HepG2 (cell line): ENCODE measurements around the gene ASAP2. TPM values are rescaled to one million over a fixed set of nuclear protein-coding genes. Genes with fewer than 3 reads are reported as not detected.

Experiments used
- ATAC-seq: fragments of 200-7000 bp; cut with Tn5 transposase; 3 replicates; pipeline ENCODE4 v1.9.1; 2020; ENCODE audit warnings: mild to moderate bottlenecking, moderate library complexity
- BruUV-seq: library from RNA; stranded (reverse); fragments of 400-500 nt; replicated peaks from 2 replicates; lab custom pipeline; 2021; lab: Mats Ljungman, UMichigan
- CTCF ChIA-PET: fragments of 300-600 bp; formaldehyde crosslinking; extraction: SDS; loops from one replicate; lab custom pipeline; 2021; ENCODE audit warnings: low total read pairs, inconsistent platforms, low intra/inter-chr PET ratio; lab: Yijun Ruan, JAX
- POLR2A ChIA-PET: fragments of 350-600 bp; sonication (Branson Sonifier 250); formaldehyde crosslinking; loops from one replicate; lab custom pipeline; 2020; ENCODE audit warnings: antibody characterized with exemption, inconsistent platforms; lab: Yijun Ruan, JAX
- DNase-seq: peaks from one replicate; pipeline ENCODE4 v3.0.0-alpha.2; 2015; ENCODE audit warnings: low spot score
- FAIRE-seq: peaks from 3 replicates; lab custom pipeline; 2011; peaks lifted over from hg19 to GRCh38; lab: Jason Lieb, UNC
- H2AFZ ChIP-seq: one replicate; pipeline ENCODE4 v1.6.1; 2011; ENCODE audit warnings: low read length, inconsistent platforms
- H3K27ac ChIP-seq: fragments of 300-600 bp; 3 replicates; pipeline ENCODE4 v1.8.0; 2011; ENCODE audit warnings: mixed run types, mild to moderate bottlenecking, mixed read lengths, low read length, inconsistent platforms; ENCODE audit not compliant: insufficient read depth; ENCODE audit errors: extremely low read length
- H3K27me3 ChIP-seq, 2 experiments: fragments of 200-600 bp in 1 of 2; 2 replicates in 1 of 2; 3 replicates in 1 of 2; pipeline versions ENCODE4 v1.6.0 to v1.8.0; 2011; ENCODE audit warnings: low read length in 2 of 2, mild to moderate bottlenecking in 2 of 2, moderate library complexity in 2 of 2, inconsistent platforms in 1 of 2; ENCODE audit not compliant: insufficient read depth in 2 of 2, control insufficient read depth in 1 of 2
- H3K36me3 ChIP-seq, 2 experiments: fragments of 200-600 bp in 1 of 2; replicated peaks in 1 of 2; 2 replicates in 1 of 2; 3 replicates in 1 of 2; pipeline versions ENCODE4 v1.5.1 to v1.8.0; 2011; ENCODE audit warnings: low read length in 2 of 2, inconsistent platforms in 1 of 2; ENCODE audit not compliant: insufficient read depth in 2 of 2, control insufficient read depth in 1 of 2
- H3K4me1 ChIP-seq: 2 replicates; pipeline ENCODE4 v1.5.1; 2012; ENCODE audit warnings: low read length, inconsistent platforms; ENCODE audit not compliant: insufficient read depth
- H3K4me2 ChIP-seq: 2 replicates; pipeline ENCODE4 v1.6.0; 2011; ENCODE audit warnings: low read depth, low read length, inconsistent platforms
- H3K4me3 ChIP-seq, 3 experiments: fragments of 200-600 bp in 1 of 3; sonication (generic), shearing (Covaris generic) in 1 of 3; replicated peaks in 1 of 3; 2 replicates each; pipeline ENCODE4 v1.5.1; 2011 to 2016; ENCODE audit warnings: low read length in 3 of 3, inconsistent platforms in 2 of 3, low read depth in 2 of 3, mild to moderate bottlenecking in 2 of 3, control low read depth in 1 of 3, mixed read lengths in 1 of 3; ENCODE audit not compliant: insufficient read depth in 1 of 3
- H3K79me2 ChIP-seq: one replicate; pipeline ENCODE4 v1.6.1; 2011; ENCODE audit warnings: low read length, inconsistent platforms; ENCODE audit not compliant: insufficient read depth
- H3K9ac ChIP-seq: 2 replicates; pipeline ENCODE4 v1.6.0; 2011; ENCODE audit warnings: mild to moderate bottlenecking, low read depth, low read length, inconsistent platforms; ENCODE audit not compliant: insufficient read depth
- H3K9me3 ChIP-seq: 2 replicates; pipeline ENCODE4 v1.5.1; 2012; ENCODE audit warnings: mild to moderate bottlenecking, low read length
- H4K20me1 ChIP-seq: 2 replicates; pipeline ENCODE4 v1.6.0; 2011; ENCODE audit warnings: inconsistent platforms, mild to moderate bottlenecking, low read length, moderate library complexity; ENCODE audit not compliant: insufficient read depth
- ARID3A ChIP-seq: IDR thresholded peaks from 2 replicates; pipeline ENCODE4 v1.6.1; 2012; ENCODE audit warnings: low read depth, low read length, improper control_type of control experiment
- ATF7 ChIP-seq, 2 experiments: fragments of 450-650 bp in 1 of 2; sonication (generic) in 1 of 2; formaldehyde crosslinking in 1 of 2; IDR thresholded peaks; 2 replicates each; pipeline versions ENCODE4 v1.4.0 to v1.6.1; 2016 to 2020; ENCODE audit warnings: antibody characterized with exemption in 1 of 2, mild to moderate bottlenecking in 1 of 2, missing genetic modification reagents in 1 of 2
- ATM ChIP-seq: fragments of 450-650 bp; IDR thresholded peaks from 2 replicates; pipeline ENCODE4 v1.7.1; 2017; ENCODE audit warnings: mild to moderate bottlenecking, borderline replicate concordance
- NAIF1 ChIP-seq: sonication (generic); formaldehyde crosslinking; IDR thresholded peaks from 2 replicates; pipeline ENCODE4 v1.5.0; 2020; ENCODE audit warnings: mild to moderate bottlenecking, missing genetic modification reagents, borderline replicate concordance
- NFIC ChIP-seq: IDR thresholded peaks from 2 replicates; pipeline ENCODE4 v1.6.1; 2012; ENCODE audit warnings: mild to moderate bottlenecking, low read length, inconsistent platforms
- RARA ChIP-seq: IDR thresholded peaks from 2 replicates; pipeline ENCODE4 v1.6.1; 2016; ENCODE audit warnings: missing genetic modification reagents, missing compliant biosample characterization
- RXRA ChIP-seq: sonication (generic); formaldehyde crosslinking; IDR thresholded peaks from 2 replicates; pipeline ENCODE4 v1.5.1; 2020; ENCODE audit warnings: missing genetic modification reagents
- SAP130 ChIP-seq: IDR thresholded peaks from 2 replicates; pipeline ENCODE4 v1.6.1; 2016; ENCODE audit warnings: low read depth
- SP2 ChIP-seq: sonication (generic); formaldehyde crosslinking; IDR thresholded peaks from 2 replicates; pipeline ENCODE4 v1.5.1; 2020; ENCODE audit warnings: mild to moderate bottlenecking, missing genetic modification reagents
- TFAP4 ChIP-seq: sonication (generic); IDR thresholded peaks from 2 replicates; pipeline ENCODE4 v1.6.1; 2016; ENCODE audit warnings: low read depth, borderline replicate concordance
- THAP7 ChIP-seq: sonication (generic); formaldehyde crosslinking; IDR thresholded peaks from 2 replicates; pipeline ENCODE4 v1.8.1; 2023; ENCODE audit warnings: mild to moderate bottlenecking, missing genetic modification reagents
- ZFX ChIP-seq: sonication (generic); formaldehyde crosslinking; IDR thresholded peaks from 2 replicates; pipeline ENCODE4 v1.4.0; 2020; ENCODE audit warnings: mild to moderate bottlenecking, low read depth, missing genetic modification reagents, moderate library complexity
- ZFY ChIP-seq: sonication (generic); formaldehyde crosslinking; IDR thresholded peaks from 2 replicates; pipeline ENCODE4 v1.4.0; 2020; ENCODE audit warnings: missing genetic modification reagents
- ZMYM2 ChIP-seq: sonication (generic); formaldehyde crosslinking; IDR thresholded peaks from 2 replicates; pipeline ENCODE4 v1.8.0; 2022; ENCODE audit warnings: mild to moderate bottlenecking, missing genetic modification reagents
- ZNF652 ChIP-seq: IDR thresholded peaks from 2 replicates; pipeline ENCODE4 v1.6.1; 2016; ENCODE audit warnings: low read depth, borderline replicate concordance
- ZNF703 ChIP-seq: sonication (generic); formaldehyde crosslinking; IDR thresholded peaks from 2 replicates; pipeline ENCODE4 v1.5.1; 2020; ENCODE audit warnings: missing genetic modification reagents, mild to moderate bottlenecking, moderate library complexity, borderline replicate concordance
- WGBS: methylation state at CpG from one replicate; pipeline ENCODE4 v1.1.6; 2017; ENCODE audit warnings: low lambda C conversion rate; 5-methylcytosine and 5-hydroxymethylcytosine counted together
- in situ Hi-C: cut with HindIII; loops from 2 replicates; pipeline ENCODE4 v1.10.0; 2017; ENCODE audit warnings: low pct_unique_long_range_greater_than_20kb; ENCODE audit not compliant: extremely low pct_ligation_motif_present
- intact Hi-C: fragments of 100-400 bp; cut with micrococcal nuclease; formaldehyde crosslinking; loops from one replicate; pipeline ENCODE4 v1.10.0; 2022; ENCODE audit not compliant: unreplicated experiment
- polyA plus RNA-seq, 8 experiments: library from polyadenylated mRNA; depleted of rRNA in 3 of 8; stranded (reverse) in 7 of 8; unstranded in 1 of 8; fragments of >200 nt; fragmentation: Illumina TruSeq in 4 of 8; extraction: Trizol in 4 of 8; gene quantifications; 2 replicates each; pipeline versions ENCODE4 v1.2.1 to v1.2.3, GENCODE V29; 2011 to 2016; ENCODE audit warnings: low read depth in 4 of 8, missing spikeins in 1 of 8, mixed read lengths in 1 of 8; ENCODE audit not compliant: insufficient read depth in 1 of 8
- total RNA-seq, 5 experiments: library from RNA; depleted of rRNA; stranded (reverse); fragments of >200 nt; fragmentation: Illumina TruSeq; extraction: Trizol; gene quantifications; 2 replicates each; pipeline ENCODE4 v1.2.3, GENCODE V29; 2016; ENCODE audit warnings: low read depth in 1 of 5

The ASAP2 gene
- total and polyA plus RNA-seq, 2 of the 13 experiments (the other 11 are each of a cell fraction or from before 2014, with no cell fraction given) = 7.3 to 22.3 TPM

- TF ChIP-seq ZMYM2 (no peak), RARA (CRISPR knock-in tag) (peak; percentile 25; the same call in 1 of the 2 replicates), RXRA (CRISPR knock-in tag) (peak; percentile 40; the same call in 1 of the 2 replicates), SAP130 (CRISPR knock-in tag) (peak; percentile 29; the same call in 1 of the 2 replicates)
Observed at GRCh38 chr2:9165625-9166024, 41.0 kb upstream of the ASAP2 start (continued).

GRCh38 chr2:9166579-9167377 lies 39.8 kb upstream of the ASAP2 start:
- CTCF ChIA-PET = no interaction called here
- Histone ChIP-seq H3K27ac (no peak overlapping the region), H3K9me3 (no peaks in the 10 kb centered on the region), H2AFZ (no peak overlapping the region), H3K36me3 (no peaks in the 10 kb centered on the region), H3K9ac (0 out of 2 replicates have a peak overlapping the region, but pooled peaks have one; percentile 25), H3K79me2 (no peaks in the 10 kb centered on the region), H3K4me3 (peak overlapping the region in 2 of 3 experiments; percentile 6 to 51; a peak in 2 of 6 replicates), H3K4me1 (peaks cover 56% of the 10 kb centered on the region), H4K20me1 (no peaks in the 10 kb centered on the region), H3K27me3 (peaks cover 0 to 21% of the 10 kb centered on the region in 2 experiments; a peak in 2 of 5 replicates), H3K4me2 (peak overlapping the region; percentile 74)
- POLR2A ChIA-PET = interaction anchor here (0.7 to 4.3 kb wide), 13 partner anchors 9 to 464 kb away, joined by 3 to 37 read pairs (median 6); partner anchors contain the start of genes CPSF3, ITGB1BP1 and YWHAQ
- BruUV-seq = no TSS peak
- in situ Hi-C loops = loop anchor here (5.0 kb wide), 1 partner anchor 41 kb away; the partner anchor contains the start of gene ASAP2
- DNase-seq (peak; percentile 47), FAIRE-seq (no peak), ATAC-seq (peak; percentile 37)
- 43% methylated on average over 11 of the region's 11 CpGs for WGBS
- intact Hi-C loops = loop anchor here (5.0 kb wide), 1 partner anchor 36 kb away; no protein-coding TSS in a partner anchor
- no peak for TF ChIP-seq ARID3A
- TF ChIP-seq NFIC = no peak
- TF ChIP-seq ZNF703 (CRISPR knock-in tag) = no peak
- no peak for TF ChIP-seq ATF7 (IDR thresholded peaks at IDR 0.05)
- 0 out of 2 replicates have a peak, but pooled peaks have one; percentile 21 for TF ChIP-seq ATF7 (CRISPR knock-in tag; IDR thresholded peaks at IDR 0.05)
- no peak for TF ChIP-seq ZNF652 (CRISPR knock-in tag)
- TF ChIP-seq THAP7 (CRISPR knock-in tag) = peak; percentile 23; the same call in 1 of the 2 replicates
- TF ChIP-seq ATM = no peak
- TF ChIP-seq NAIF1 (CRISPR knock-in tag) = no peak
- peak; percentile 57; the same call in 1 of the 2 replicates for TF ChIP-seq SAP130 (CRISPR knock-in tag)
- TF ChIP-seq ZFX = peak; percentile 55
- TF ChIP-seq TFAP4 = peak; percentile 86; the same call in 1 of the 2 replicates
- TF ChIP-seq SP2 (CRISPR knock-in tag) = no peak
- TF ChIP-seq ZFY (CRISPR knock-in tag) = peak; percentile 55; the same call in 1 of the 2 replicates
